ENCODE data around the gene MADCAM1. TPM values are rescaled to one million over a fixed set of nuclear protein-coding genes. Genes with fewer than 3 reads are reported as not detected.

MADCAM1 gene
- total and polyA plus RNA-seq, 2 donors (not counting 1 experiment from before 2014, with no cell fraction given) = 0.70 to 2.5 TPM

- Histone ChIP-seq H2AFZ (ENCODE audit: insufficient read depth, low read depth, low read length, poor library complexity, severe bottlenecking) (no peak overlapping the region), H3K79me2 (ENCODE audit: control insufficient read depth, insufficient read depth, low read length) (no peaks in the 10 kb centered on the region), H3K9me3 (ENCODE audit: control extremely low read depth in 1 of 3, control insufficient read depth in 2 of 3, insufficient read depth in 1 of 3, low read length in 2 of 3) (peaks cover 0 to 27% (median 0%) of the 10 kb centered on the region in 3 donors), H3K27me3 (replicated peaks in 1 of 4; ENCODE audit: control extremely low read depth in 1 of 4, control insufficient read depth in 3 of 4, insufficient read depth in 4 of 4, low read length in 3 of 4) (peaks cover 0 to 34% (median 12%) of the 10 kb centered on the region in 4 experiments), H3K4me3 (ENCODE audit: control extremely low read depth in 1 of 5, extremely low read depth in 1 of 5, insufficient read depth in 1 of 5, low read depth in 2 of 5, low read length in 4 of 5) (no peak overlapping the region), H3K4me2 (replicated peaks; ENCODE audit: low read depth, low read length, poor library complexity, severe bottlenecking) (no peak overlapping the region), H4K20me1 (ENCODE audit: control insufficient read depth, insufficient read depth, low read length, poor library complexity, severe bottlenecking) (no peaks in the 10 kb centered on the region), H3K4me1 (ENCODE audit: control insufficient read depth in 2 of 2, insufficient read depth in 2 of 2, low read length in 2 of 2) (peaks cover 16 to 25% of the 10 kb centered on the region in 2 donors), H3K36me3 (replicated peaks in 1 of 2; ENCODE audit: control extremely low read depth in 1 of 2, control insufficient read depth in 1 of 2, extremely low read depth in 1 of 2, insufficient read depth in 2 of 2, low read length in 1 of 2) (no peaks in the 10 kb centered on the region), H3K27ac (ENCODE audit: low read length in 2 of 2) (no peak overlapping the region), H3K9ac (ENCODE audit: low read length) (no peak overlapping the region)
- WGBS (ENCODE audit: insufficient coverage) = 69% methylated on average over 20 of the region's 23 CpGs
- CTCF ChIA-PET = no interaction called here
- DNase-seq (no peak), ATAC-seq (ENCODE audit: low read depth) (no peak)
- H3K27me3 Mint-ChIP-seq = peaks cover 5% of the 10 kb centered on the region
- peaks cover 2% of the 10 kb centered on the region for H3K4me1 Mint-ChIP-seq
- POLR2A ChIA-PET = no interaction called here
- intact Hi-C loops (cut with micrococcal nuclease) = no loop called here
- peak overlapping the region; percentile 58 for H3K27ac Mint-ChIP-seq
- no peak overlapping the region for H3K4me3 Mint-ChIP-seq
- no peaks in the 10 kb centered on the region for H3K9me3 Mint-ChIP-seq (ENCODE audit: insufficient read depth)
- TF ChIP-seq CTCF (IDR thresholded peaks at IDR 0.05) (no peak), EZH2 (IDR thresholded peaks at IDR 0.05; ENCODE audit: borderline replicate concordance, insufficient read depth, low read depth, low read length, poor library complexity, severe bottlenecking) (no peak)
Measured at GRCh38 chr19:493391-494170, 2.7 kb upstream of the MADCAM1 start.

Data from B cell (primary cell).